Measurements from ENCODE around the gene PDE4B.

GRCh38 chr1:66393586-66394287 lies 601.0 kb downstream of the PDE4B start:
- TF ChIP-seq POLR2A (IDR thresholded peaks at IDR 0.05) (no peak), CTCF (IDR thresholded peaks at IDR 0.05) (no peak), EP300 (IDR thresholded peaks at IDR 0.05) (no peak)
